Keratinocyte (primary cell): Measurements from ENCODE around the gene OLIG2. TPM values are rescaled to one million over a fixed set of nuclear protein-coding genes. Genes with fewer than 3 reads are reported as not detected.

Experiments
- DNase-seq: peaks from one replicate; pipeline ENCODE4 v3.0.0-alpha.2; 2011; ENCODE audit warnings: low read depth, missing footprints, low spot score
- FAIRE-seq: peaks from 2 replicates; lab custom pipeline; 2011; peaks lifted over from hg19 to GRCh38; lab: Jason Lieb, UNC
- H2AFZ ChIP-seq: 2 replicates; pipeline ENCODE4 v1.6.0; 2012; ENCODE audit warnings: low read length, control low read depth, inconsistent platforms; ENCODE audit not compliant: control insufficient read depth
- H3K27ac ChIP-seq: 2 replicates; pipeline ENCODE4 v1.5.1; 2011; ENCODE audit warnings: low read length; ENCODE audit not compliant: control insufficient read depth, insufficient read depth
- H3K27me3 ChIP-seq: 3 replicates; pipeline ENCODE4 v1.6.0; 2011; ENCODE audit warnings: low read length; ENCODE audit not compliant: control insufficient read depth, insufficient read depth; ENCODE audit errors: extremely low read depth
- H3K36me3 ChIP-seq, 2 experiments: 2 replicates in 1 of 2; 3 replicates in 1 of 2; pipeline ENCODE4 v1.5.1; 2011; ENCODE audit warnings: low read length in 2 of 2, mild to moderate bottlenecking in 1 of 2; ENCODE audit not compliant: control insufficient read depth in 2 of 2, insufficient read depth in 2 of 2; ENCODE audit errors: extremely low read depth in 1 of 2
- H3K4me1 ChIP-seq: 3 replicates; pipeline ENCODE4 v1.5.1; 2011; ENCODE audit warnings: low read length; ENCODE audit not compliant: control insufficient read depth, insufficient read depth; ENCODE audit errors: extremely low read depth
- H3K4me2 ChIP-seq: 3 replicates; pipeline ENCODE4 v1.6.0; 2011; ENCODE audit warnings: low read depth, low read length; ENCODE audit not compliant: control insufficient read depth, insufficient read depth; ENCODE audit errors: extremely low read depth
- H3K4me3 ChIP-seq, 3 experiments: fragments of 200-600 bp in 1 of 3; sonication (generic) in 1 of 3; 2 replicates in 2 of 3; 3 replicates in 1 of 3; pipeline ENCODE4 v1.5.1; 2011 to 2016; ENCODE audit warnings: low read length in 3 of 3, mild to moderate bottlenecking in 3 of 3, control low read depth in 2 of 3, inconsistent platforms in 1 of 3, low read depth in 1 of 3, mixed read lengths in 1 of 3, mixed run types in 1 of 3, moderate library complexity in 1 of 3; ENCODE audit not compliant: control insufficient read depth in 2 of 3, insufficient read depth in 2 of 3; ENCODE audit errors: extremely low read depth in 1 of 3
- H3K79me2 ChIP-seq: 2 replicates; pipeline ENCODE4 v1.6.0; 2012; ENCODE audit warnings: low read length; ENCODE audit not compliant: control insufficient read depth, insufficient read depth
- H3K9ac ChIP-seq: 3 replicates; pipeline ENCODE4 v1.6.0; 2011; ENCODE audit warnings: low read length; ENCODE audit not compliant: control insufficient read depth, insufficient read depth; ENCODE audit errors: extremely low read depth
- H3K9me1 ChIP-seq: 3 replicates; pipeline ENCODE4 v1.6.0; 2011; ENCODE audit warnings: low read length; ENCODE audit not compliant: control insufficient read depth, insufficient read depth; ENCODE audit errors: extremely low read depth
- H3K9me3 ChIP-seq: 2 replicates; pipeline ENCODE4 v1.5.1; 2012; ENCODE audit warnings: low read depth, low read length; ENCODE audit not compliant: control insufficient read depth
- H4K20me1 ChIP-seq: 3 replicates; pipeline ENCODE4 v1.6.0; 2011; ENCODE audit warnings: low read length; ENCODE audit not compliant: control insufficient read depth, insufficient read depth; ENCODE audit errors: extremely low read depth
- EZH2 ChIP-seq: IDR thresholded peaks from one replicate; pipeline ENCODE4 v1.6.1; 2012; ENCODE audit warnings: inconsistent platforms, mild to moderate bottlenecking, low read length, moderate library complexity
- dilution Hi-C: fragments of 300-500 bp; cut with MboI; formaldehyde crosslinking; loops from one replicate; pipeline ENCODE4 v1.7.0; 2020; ENCODE audit warnings: low sequenced_read_pairs; ENCODE audit not compliant: extremely low pct_ligation_motif_present
- polyA plus RNA-seq, 5 experiments: library from polyadenylated mRNA; depleted of rRNA in 3 of 5; stranded (reverse) in 3 of 5; stranded (forward) in 1 of 5; unstranded in 1 of 5; fragments of >200 nt; gene quantifications; 1 replicate in 1 of 5; 2 replicates in 3 of 5; 3 replicates in 1 of 5; pipeline versions ENCODE4 v1.2.1 to v1.2.3, GENCODE V29; 2011 to 2012; ENCODE audit warnings: missing spikeins in 2 of 5, low read depth in 1 of 5, low replicate concordance in 1 of 5
- TF ChIP-seq, protein P1 (sequence below), 3 experiments: IDR thresholded peaks in 1 of 3; conservative IDR thresholded peaks in 1 of 3; optimal IDR thresholded peaks in 1 of 3; 2 replicates in 2 of 3; 3 replicates in 1 of 3; pipeline versions ENCODE3 to v1.5.1; 2011; ENCODE audit warnings: low read length in 3 of 3, mild to moderate bottlenecking in 3 of 3, moderate library complexity in 2 of 3, control low read depth in 1 of 3, inconsistent platforms in 1 of 3; ENCODE audit not compliant: insufficient read depth in 2 of 3; ENCODE audit errors: extremely low read depth in 1 of 3

Gene OLIG2
- polyA plus RNA-seq, 1 donor (not counting 4 experiments of a cell fraction or from before 2014, with no cell fraction given) = not detected

GRCh38 chr21:33021150-33021549 is 4.6 kb upstream of the OLIG2 start:
- Histone ChIP-seq H3K79me2 (no peaks in the 10 kb centered on the region), H3K4me1 (no peaks in the 10 kb centered on the region), H3K27me3 (peaks cover 87% of the 10 kb centered on the region), H4K20me1 (peaks cover 4% of the 10 kb centered on the region), H3K36me3 (no peaks in the 10 kb centered on the region), H3K4me2 (no peak overlapping the region), H3K9ac (no peak overlapping the region), H3K9me1 (no peaks in the 10 kb centered on the region), H3K4me3 (no peak overlapping the region), H3K27ac (no peak overlapping the region), H2AFZ (no peak overlapping the region), H3K9me3 (no peaks in the 10 kb centered on the region)
- dilution Hi-C loops = no loop called here
- no peak for DNase-seq
- no peak for TF ChIP-seq EZH2
- TF ChIP-seq, protein P1, sequence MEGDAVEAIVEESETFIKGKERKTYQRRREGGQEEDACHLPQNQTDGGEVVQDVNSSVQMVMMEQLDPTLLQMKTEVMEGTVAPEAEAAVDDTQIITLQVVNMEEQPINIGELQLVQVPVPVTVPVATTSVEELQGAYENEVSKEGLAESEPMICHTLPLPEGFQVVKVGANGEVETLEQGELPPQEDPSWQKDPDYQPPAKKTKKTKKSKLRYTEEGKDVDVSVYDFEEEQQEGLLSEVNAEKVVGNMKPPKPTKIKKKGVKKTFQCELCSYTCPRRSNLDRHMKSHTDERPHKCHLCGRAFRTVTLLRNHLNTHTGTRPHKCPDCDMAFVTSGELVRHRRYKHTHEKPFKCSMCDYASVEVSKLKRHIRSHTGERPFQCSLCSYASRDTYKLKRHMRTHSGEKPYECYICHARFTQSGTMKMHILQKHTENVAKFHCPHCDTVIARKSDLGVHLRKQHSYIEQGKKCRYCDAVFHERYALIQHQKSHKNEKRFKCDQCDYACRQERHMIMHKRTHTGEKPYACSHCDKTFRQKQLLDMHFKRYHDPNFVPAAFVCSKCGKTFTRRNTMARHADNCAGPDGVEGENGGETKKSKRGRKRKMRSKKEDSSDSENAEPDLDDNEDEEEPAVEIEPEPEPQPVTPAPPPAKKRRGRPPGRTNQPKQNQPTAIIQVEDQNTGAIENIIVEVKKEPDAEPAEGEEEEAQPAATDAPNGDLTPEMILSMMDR (optimal IDR thresholded peaks at IDR 0.05 in 1 of 3, IDR thresholded peaks at IDR 0.05 in 1 of 3, conservative IDR thresholded peaks at IDR 0.05 in 1 of 3; ENCODE audit: extremely low read depth in 1 of 3, insufficient read depth in 2 of 3, low read length in 3 of 3) = no peak
- no peak for FAIRE-seq

GRCh38 chr21:33021667-33022066 is 4.1 kb upstream of the OLIG2 start:
- H3K9me3 ChIP-seq = no peaks in the 10 kb centered on the region
- H3K4me2 ChIP-seq = no peak overlapping the region
- H3K9me1 ChIP-seq = no peaks in the 10 kb centered on the region
- dilution Hi-C loops = no loop called here
- DNase-seq (no peak), FAIRE-seq (no peak)
- H3K36me3 ChIP-seq = no peaks in the 10 kb centered on the region
- H3K4me3 ChIP-seq = no peak overlapping the region
- no peaks in the 10 kb centered on the region for H3K4me1 ChIP-seq
- no peak for TF ChIP-seq EZH2
- TF ChIP-seq, protein P1 (optimal IDR thresholded peaks at IDR 0.05 in 1 of 3, IDR thresholded peaks at IDR 0.05 in 1 of 3, conservative IDR thresholded peaks at IDR 0.05 in 1 of 3; ENCODE audit: extremely low read depth in 1 of 3, insufficient read depth in 2 of 3, low read length in 3 of 3) = no peak
- peaks cover 92% of the 10 kb centered on the region for H3K27me3 ChIP-seq
- H3K27ac ChIP-seq = no peak overlapping the region
- H3K9ac ChIP-seq = no peak overlapping the region
- no peaks in the 10 kb centered on the region for H3K79me2 ChIP-seq
- peaks cover 4% of the 10 kb centered on the region for H4K20me1 ChIP-seq
- H2AFZ ChIP-seq = no peak overlapping the region
